Stomach smooth muscle (tissue), 2 donors: ENCODE measurements around the gene PAMR1.

Source experiments
- H3K27ac ChIP-seq: one replicate; pipeline ENCODE4 v1.7.0; 2013; ENCODE audit warnings: mild to moderate bottlenecking, low read length, inconsistent platforms
- H3K27me3 ChIP-seq, 2 donors: one replicate each; pipeline ENCODE4 v1.7.0; 2013; ENCODE audit warnings: low read length in 2 of 2; ENCODE audit not compliant: insufficient read depth in 2 of 2, control insufficient read depth in 1 of 2
- H3K36me3 ChIP-seq, 2 donors: one replicate each; pipeline ENCODE4 v1.7.0; 2013; ENCODE audit warnings: low read length in 2 of 2; ENCODE audit not compliant: control insufficient read depth in 2 of 2, insufficient read depth in 2 of 2
- H3K4me1 ChIP-seq: one replicate; pipeline ENCODE4 v1.7.0; 2013; ENCODE audit warnings: low read length; ENCODE audit not compliant: control insufficient read depth, insufficient read depth
- H3K4me3 ChIP-seq, 2 donors: one replicate each; pipeline ENCODE4 v1.7.0; 2013; ENCODE audit warnings: low read length in 2 of 2
- H3K9ac ChIP-seq, 2 donors: one replicate each; pipeline ENCODE4 v1.7.0; 2013; ENCODE audit warnings: low read length in 2 of 2, mild to moderate bottlenecking in 1 of 2
- H3K9me3 ChIP-seq, 2 donors: one replicate each; pipeline ENCODE4 v1.7.0; 2013; ENCODE audit warnings: low read length in 2 of 2; ENCODE audit not compliant: control insufficient read depth in 2 of 2
- donor health status: healthy.
- donor health status: Pancreatic carcinoma.

The PAMR1 gene

GRCh38 chr11:35424157-35424940 is 101.1 kb downstream of the PAMR1 start:
- peaks cover 17 to 28% of the 10 kb centered on the region in 2 donors for H3K27me3 ChIP-seq

GRCh38 chr11:35420371-35420770 is 105.0 kb downstream of the PAMR1 start:
- Histone ChIP-seq H3K27me3 (peaks cover 23 to 64% of the 10 kb centered on the region in 2 donors), H3K4me1 (peaks cover 25% of the 10 kb centered on the region), H3K9me3 (no peaks in the 10 kb centered on the region), H3K4me3 (peak overlapping the region; percentile 61 to 74), H3K27ac (no peak overlapping the region), H3K9ac (no peak overlapping the region), H3K36me3 (no peaks in the 10 kb centered on the region)

More at GRCh38 chr11:35424157-35424940, 101.1 kb downstream of the PAMR1 start:
- peaks cover 12% of the 10 kb centered on the region for H3K4me1 ChIP-seq
- no peak overlapping the region for H3K9ac ChIP-seq
- no peak overlapping the region for H3K4me3 ChIP-seq
- no peaks in the 10 kb centered on the region for H3K36me3 ChIP-seq
- H3K27ac ChIP-seq, result no peak overlapping the region
- H3K9me3 ChIP-seq, result no peaks in the 10 kb centered on the region

- Histone ChIP-seq H3K9ac (no peak overlapping the region), H3K4me3 (peak overlapping the region; percentile 61 to 74), H3K9me3 (no peaks in the 10 kb centered on the region), H3K27ac (no peak overlapping the region), H3K4me1 (peaks cover 25% of the 10 kb centered on the region), H3K36me3 (no peaks in the 10 kb centered on the region), H3K27me3 (peaks cover 25 to 65% of the 10 kb centered on the region in 2 donors)
These were observed 105.5 kb downstream of the PAMR1 start for GRCh38 chr11:35419830-35420333.

GRCh38 chr11:35419184-35419829 is 106.1 kb downstream of the PAMR1 start, which contains the start of gene SLC1A2:
SLC1A2 (minus strand) TSS chr11:35419558; CDS start chr11:35418966, 592 bp downstream.
- Histone ChIP-seq H3K9me3 (no peaks in the 10 kb centered on the region), H3K9ac (no peak within 1 kb of the TSS), H3K27me3 (peaks cover 27 to 65% of the 10 kb centered on the region in 2 donors), H3K36me3 (no peaks in the 10 kb centered on the region), H3K27ac (no peak within 1 kb of the TSS), H3K4me3 (peak within 1 kb of the TSS; percentile 61 to 74), H3K4me1 (peaks cover 25% of the 10 kb centered on the region)

DNA sequence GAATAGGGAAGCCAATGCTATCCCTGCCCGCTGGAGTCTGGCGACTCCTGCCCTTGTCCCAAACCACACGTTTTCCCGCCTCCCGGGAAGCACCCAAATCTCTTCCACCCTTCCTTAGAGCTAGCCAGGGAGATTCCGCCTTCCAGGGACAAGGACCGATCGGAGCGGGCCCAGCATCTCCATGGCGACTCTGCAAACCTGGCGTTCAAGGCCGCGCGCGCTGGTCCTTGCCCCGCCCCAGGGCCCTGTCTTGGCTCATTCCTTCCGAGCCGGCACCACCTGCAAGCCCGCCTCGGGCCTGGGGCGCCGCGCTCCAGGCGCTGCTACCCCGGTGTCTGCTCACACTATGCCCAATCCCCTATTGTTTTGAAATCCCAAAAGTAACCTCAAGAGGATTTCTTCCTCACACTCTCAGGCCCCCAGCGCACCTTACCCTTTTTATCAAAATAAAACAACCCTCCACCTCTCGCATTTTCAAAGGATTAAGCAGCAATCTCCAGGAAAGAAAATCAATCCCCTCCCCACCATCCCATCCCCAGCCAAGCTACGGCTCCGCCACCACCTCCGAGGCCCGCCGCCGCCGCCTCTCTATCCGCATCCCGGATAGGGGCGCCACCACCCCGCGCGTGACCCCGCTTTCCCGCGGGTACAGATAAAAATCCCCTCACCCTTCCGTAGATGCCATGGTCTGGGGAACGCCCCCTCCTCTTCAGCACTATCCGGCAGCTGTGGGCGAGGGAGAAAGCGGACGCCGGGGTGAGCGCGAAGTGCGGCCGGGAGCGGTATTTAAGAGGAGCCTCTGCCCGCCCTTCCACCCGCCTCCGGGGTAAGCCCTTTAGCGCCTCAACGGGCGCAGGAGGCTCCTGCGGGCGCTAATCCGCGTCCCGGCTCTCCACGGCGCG is 106.9 kb downstream of the PAMR1 start:
- H3K4me3 ChIP-seq, result peak overlapping the region; percentile 54 to 74
- no peak overlapping the region for H3K27ac ChIP-seq
- H3K27me3 ChIP-seq, result peaks cover 27 to 62% of the 10 kb centered on the region in 2 donors
- H3K9ac ChIP-seq, result no peak overlapping the region
- no peaks in the 10 kb centered on the region for H3K9me3 ChIP-seq
- H3K36me3 ChIP-seq, result no peaks in the 10 kb centered on the region
- H3K4me1 ChIP-seq, result peaks cover 25% of the 10 kb centered on the region

- no peaks in the 10 kb centered on the region for H3K9me3 ChIP-seq
- no peaks in the 10 kb centered on the region for H3K36me3 ChIP-seq
- no peak overlapping the region for H3K9ac ChIP-seq
- no peak overlapping the region for H3K27ac ChIP-seq
- peaks cover 21 to 51% of the 10 kb centered on the region in 2 donors for H3K27me3 ChIP-seq
- peaks cover 24% of the 10 kb centered on the region for H3K4me1 ChIP-seq
- no peak overlapping the region for H3K4me3 ChIP-seq
These were observed 109.9 kb downstream of the PAMR1 start for GRCh38 chr11:35415487-35415886.

DNA sequence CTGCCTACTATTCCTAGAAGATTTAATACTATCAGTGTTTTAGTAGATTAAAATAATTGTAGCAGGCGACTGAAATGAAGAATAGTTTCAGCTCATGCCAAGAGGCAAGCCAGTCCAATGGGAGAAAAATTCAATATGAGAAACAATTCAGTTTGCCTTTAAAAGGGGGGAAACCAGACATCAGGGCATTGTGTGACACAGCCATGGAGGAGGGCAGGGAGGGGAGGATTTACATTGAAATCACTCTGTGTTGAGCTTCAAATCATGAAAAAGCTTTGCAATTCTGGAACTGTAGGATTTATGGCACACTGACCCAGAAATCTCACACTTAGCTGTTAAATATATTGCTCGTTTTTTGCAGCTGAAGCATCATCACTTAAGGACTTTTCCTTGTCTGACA is 110.6 kb downstream of the PAMR1 start:
- Histone ChIP-seq H3K4me1 (peaks cover 17% of the 10 kb centered on the region), H3K9me3 (no peaks in the 10 kb centered on the region), H3K9ac (no peak overlapping the region), H3K4me3 (no peak overlapping the region), H3K36me3 (no peaks in the 10 kb centered on the region), H3K27me3 (peaks cover 16 to 47% of the 10 kb centered on the region in 2 donors), H3K27ac (no peak overlapping the region)

GRCh38 chr11:35414311-35414710 is 111.1 kb downstream of the PAMR1 start:
- Histone ChIP-seq H3K36me3 (no peaks in the 10 kb centered on the region), H3K27me3 (peaks cover 14 to 43% of the 10 kb centered on the region in 2 donors), H3K9ac (no peak overlapping the region), H3K9me3 (no peaks in the 10 kb centered on the region), H3K4me3 (no peak overlapping the region), H3K27ac (no peak overlapping the region), H3K4me1 (peaks cover 12% of the 10 kb centered on the region)

GRCh38 chr11:35413598-35413997 is 111.8 kb downstream of the PAMR1 start:
- Histone ChIP-seq H3K4me1 (peaks cover 5% of the 10 kb centered on the region), H3K9ac (no peak overlapping the region), H3K9me3 (no peaks in the 10 kb centered on the region), H3K36me3 (no peaks in the 10 kb centered on the region), H3K4me3 (no peak overlapping the region), H3K27me3 (peaks cover 14 to 35% of the 10 kb centered on the region in 2 donors), H3K27ac (no peak overlapping the region)

- Histone ChIP-seq H3K9ac (no peak overlapping the region), H3K4me3 (no peak overlapping the region), H3K27me3 (peaks cover 3 to 22% of the 10 kb centered on the region in 2 donors), H3K36me3 (no peaks in the 10 kb centered on the region), H3K4me1 (no peaks in the 10 kb centered on the region), H3K9me3 (no peaks in the 10 kb centered on the region), H3K27ac (no peak overlapping the region)
These were observed 113.1 kb downstream of the PAMR1 start for GRCh38 chr11:35412285-35412684.
